Right kidney (tissue), 9 donors: ENCODE results near the gene IQCB1.
"Not testable (repeated sequence)": the region's sequence is repeated elsewhere in the genome, so short reads cannot be mapped to it uniquely, and the experiment has no call there.

Experiments used
- DNase-seq: peaks from one replicate; pipeline ENCODE4 v3.0.0-alpha.2; 2016
- long read RNA-seq, 8 donors: transcript quantifications; one replicate each; lab custom pipeline, GENCODE V29; 2026

Gene IQCB1
- long read RNA-seq, donor 1, partial matches to known transcripts: 0 of 2 reads
- long read RNA-seq, donor 1, other reads (novel, unspliced or antisense): 0 of 2 reads
- long read RNA-seq, donor 2, partial matches to known transcripts: 0 of 1 reads
- long read RNA-seq, donor 2, other reads (novel, unspliced or antisense): 0 of 1 reads
- long read RNA-seq, donor 3: 0 reads
- long read RNA-seq, donor 4, partial matches to known transcripts: 0 of 6 reads
- long read RNA-seq, donor 4, other reads (novel, unspliced or antisense): 0 of 6 reads
- long read RNA-seq, donor 5, partial matches to known transcripts: 0 of 2 reads
- long read RNA-seq, donor 5, other reads (novel, unspliced or antisense): 0 of 2 reads
- long read RNA-seq, donor 6, partial matches to known transcripts: 0 of 1 reads
- long read RNA-seq, donor 6, other reads (novel, unspliced or antisense): 0 of 1 reads
- long read RNA-seq, donor 7, partial matches to known transcripts: 9 of 19 reads
- long read RNA-seq, donor 7, other reads (novel, unspliced or antisense): 5 of 19 reads
- long read RNA-seq, donor 8, partial matches to known transcripts: 0 of 3 reads
- long read RNA-seq, donor 8, other reads (novel, unspliced or antisense): 0 of 3 reads

- peak; percentile 94 for DNase-seq
Measured at GRCh38 chr3:121834671-121835464, at the start of gene IQCB1, which contains the start of gene EAF2. Gene IQCB1, minus strand, starts transcription at chr3:121835060. Its CDS starts 6,100 bp downstream, at chr3:121828960. Gene EAF2, plus strand, starts transcription at chr3:121835209. Its CDS starts 77 bp downstream, at chr3:121835286.

- DNase-seq: no peak
Measured at GRCh38 chr3:121883507-121883906, 48.6 kb upstream of the IQCB1 start.

GRCh38 chr3:121878411-121878810 lies 43.6 kb upstream of the IQCB1 start:
- no peak for DNase-seq

GRCh38 chr3:121871430-121871829 lies 36.6 kb upstream of the IQCB1 start:
- no peak for DNase-seq

GRCh38 chr3:121870717-121871116 lies 35.9 kb upstream of the IQCB1 start:
- no peak for DNase-seq

- no peak for DNase-seq
Measured at GRCh38 chr3:121869736-121870135, 34.9 kb upstream of the IQCB1 start.

GRCh38 chr3:121863801-121864200 lies 28.9 kb upstream of the IQCB1 start:
- no peak for DNase-seq

- DNase-seq: not testable (repeated sequence)
Measured at GRCh38 chr3:121863247-121863646, 28.4 kb upstream of the IQCB1 start.

GRCh38 chr3:121857778-121858177 lies 22.9 kb upstream of the IQCB1 start:
- DNase-seq: not testable (repeated sequence)

- no peak for DNase-seq
Measured at GRCh38 chr3:121855555-121855954, 20.7 kb upstream of the IQCB1 start.

- no peak for DNase-seq
Measured at GRCh38 chr3:121852256-121852655, 17.4 kb upstream of the IQCB1 start.

- DNase-seq: no peak
Measured at GRCh38 chr3:121844892-121845291, 10.0 kb upstream of the IQCB1 start.

- DNase-seq: no peak
Measured at GRCh38 chr3:121839962-121840361, 5.1 kb upstream of the IQCB1 start.

GRCh38 chr3:121836481-121836880 lies 1.6 kb upstream of the IQCB1 start:
- no peak for DNase-seq

GRCh38 chr3:121836064-121836463 lies 1.2 kb upstream of the IQCB1 start:
- DNase-seq: no peak

GRCh38 chr3:121835465-121835801 lies 573 bp upstream of the IQCB1 start:
- DNase-seq: no peak

GRCh38 chr3:121834157-121834670 lies 646 bp downstream of the IQCB1 start:
- DNase-seq: no peak

GRCh38 chr3:121822973-121823372 lies 11.9 kb downstream of the IQCB1 start:
- DNase-seq: no peak

GRCh38 chr3:121821421-121822199 lies 13.2 kb downstream of the IQCB1 start:
- no peak for DNase-seq

- no peak for DNase-seq
Measured at GRCh38 chr3:121819236-121819635, 15.6 kb downstream of the IQCB1 start.

- DNase-seq: no peak
Measured at GRCh38 chr3:121818578-121818977, 16.3 kb downstream of the IQCB1 start.

- DNase-seq: no peak
Measured at GRCh38 chr3:121817753-121818152, 17.1 kb downstream of the IQCB1 start.
